ENCODE results near the gene SCYGR7.

DNA sequence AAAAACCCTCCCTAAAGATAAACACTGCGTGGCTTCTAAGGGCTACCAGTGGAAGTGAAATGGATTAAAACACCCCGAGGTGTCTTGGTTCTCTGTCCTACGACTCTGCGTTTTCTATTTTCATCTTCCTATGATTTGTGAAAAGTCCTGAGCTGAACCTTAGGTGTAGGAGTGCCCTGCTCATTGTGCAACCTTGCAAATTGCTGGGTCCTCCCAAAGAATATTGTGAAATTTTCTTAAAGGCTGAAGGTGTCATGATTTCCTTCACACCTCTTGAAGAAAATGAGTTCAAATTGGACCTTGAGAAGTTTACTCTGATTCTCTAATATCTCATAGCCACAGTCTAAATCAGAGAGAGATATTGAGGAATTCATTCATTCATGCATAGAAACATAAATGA is 8.5 kb upstream of the SCYGR7 start:
- TF ChIP-seq, protein P1, sequence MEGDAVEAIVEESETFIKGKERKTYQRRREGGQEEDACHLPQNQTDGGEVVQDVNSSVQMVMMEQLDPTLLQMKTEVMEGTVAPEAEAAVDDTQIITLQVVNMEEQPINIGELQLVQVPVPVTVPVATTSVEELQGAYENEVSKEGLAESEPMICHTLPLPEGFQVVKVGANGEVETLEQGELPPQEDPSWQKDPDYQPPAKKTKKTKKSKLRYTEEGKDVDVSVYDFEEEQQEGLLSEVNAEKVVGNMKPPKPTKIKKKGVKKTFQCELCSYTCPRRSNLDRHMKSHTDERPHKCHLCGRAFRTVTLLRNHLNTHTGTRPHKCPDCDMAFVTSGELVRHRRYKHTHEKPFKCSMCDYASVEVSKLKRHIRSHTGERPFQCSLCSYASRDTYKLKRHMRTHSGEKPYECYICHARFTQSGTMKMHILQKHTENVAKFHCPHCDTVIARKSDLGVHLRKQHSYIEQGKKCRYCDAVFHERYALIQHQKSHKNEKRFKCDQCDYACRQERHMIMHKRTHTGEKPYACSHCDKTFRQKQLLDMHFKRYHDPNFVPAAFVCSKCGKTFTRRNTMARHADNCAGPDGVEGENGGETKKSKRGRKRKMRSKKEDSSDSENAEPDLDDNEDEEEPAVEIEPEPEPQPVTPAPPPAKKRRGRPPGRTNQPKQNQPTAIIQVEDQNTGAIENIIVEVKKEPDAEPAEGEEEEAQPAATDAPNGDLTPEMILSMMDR (IDR thresholded peaks at IDR 0.05): no peak
- TF ChIP-seq POLR2AphosphoS5 (IDR thresholded peaks at IDR 0.05): no peak
- TF ChIP-seq POLR2A (IDR thresholded peaks at IDR 0.05): no peak
- no peak for TF ChIP-seq EP300 (IDR thresholded peaks at IDR 0.05)

Data from gastroesophageal sphincter (tissue), 3 donors.